GM19438 (cell line): Measurements from ENCODE around the gene DAP3.
"Not testable (repeated sequence)": the region's sequence is repeated elsewhere in the genome, so short reads cannot be mapped to it uniquely, and the experiment has no call there.

ENCODE experiments used
- ATAC-seq: cut with Tn5 transposase; IDR thresholded peaks from one replicate; pipeline ENCODE4 v1.9.1; 2021; ENCODE audit warnings: low read depth; ENCODE audit not compliant: unreplicated experiment

The DAP3 gene

DNA sequence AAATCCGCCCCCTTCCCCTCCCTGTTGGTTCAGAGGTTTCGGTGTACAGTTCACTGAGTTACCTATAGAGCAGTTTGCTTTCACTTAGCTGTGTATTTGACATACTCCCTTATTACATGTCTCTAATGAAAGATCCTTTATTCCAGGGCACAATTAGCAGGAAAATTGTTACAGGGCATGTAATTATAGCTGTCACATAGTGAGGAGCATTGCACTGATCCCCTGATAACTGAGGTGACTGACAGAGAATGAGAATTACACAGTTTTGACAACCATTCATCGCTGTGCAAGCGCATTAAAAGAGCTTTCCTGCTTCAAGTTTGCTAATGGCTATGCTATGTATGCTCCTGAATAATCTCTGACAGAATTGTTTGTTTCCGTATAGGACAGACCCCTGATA is 26.9 kb downstream of the DAP3 start:
- ATAC-seq, result no peak

DNA sequence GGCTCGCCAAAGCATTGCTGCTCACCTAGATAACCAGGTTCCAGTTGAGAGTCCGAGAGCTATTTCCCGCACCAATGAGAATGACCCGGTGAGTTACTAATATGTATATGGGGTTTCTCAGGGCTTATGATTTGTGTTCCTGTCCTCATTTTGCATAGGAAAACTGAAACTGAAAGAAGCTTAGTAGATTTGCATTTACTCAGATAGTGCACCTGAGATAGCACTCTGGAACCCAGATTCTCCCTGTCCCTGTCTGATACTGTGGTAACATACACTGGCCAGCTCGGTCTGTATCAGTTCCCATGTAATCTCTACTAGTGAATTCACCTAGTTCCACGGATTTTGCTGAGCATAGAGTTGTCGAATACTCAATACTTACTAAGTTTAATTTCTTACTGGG is 28.1 kb downstream of the DAP3 start:
- no peak for ATAC-seq

DNA sequence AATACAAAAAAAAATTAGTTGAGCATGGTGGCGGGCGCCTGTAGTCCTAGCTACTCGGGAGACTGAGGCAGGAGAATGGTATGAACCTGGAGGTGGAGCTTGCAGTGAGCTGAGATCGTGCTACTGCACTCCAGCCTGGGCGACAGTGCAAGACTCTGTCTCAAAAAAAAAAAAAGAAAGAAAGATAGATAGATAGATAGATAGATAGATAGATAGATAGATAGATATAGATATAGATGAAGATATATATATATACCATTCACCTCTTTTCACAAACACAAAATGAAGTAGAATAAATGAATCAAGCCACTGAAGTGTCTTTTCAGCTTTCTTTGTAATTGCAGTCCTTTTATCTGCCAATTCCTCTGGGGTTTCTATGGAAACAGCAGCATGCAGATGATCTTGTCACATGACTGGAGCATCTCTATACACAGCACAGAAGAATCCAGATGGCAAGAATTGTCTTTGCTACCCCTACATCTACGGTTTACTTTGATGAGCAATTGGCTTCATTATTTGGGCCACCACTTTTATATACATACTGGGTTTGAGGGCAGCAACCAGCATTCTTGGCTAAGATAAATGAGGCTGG is 29.7 kb downstream of the DAP3 start:
- not testable (repeated sequence) for ATAC-seq

DNA sequence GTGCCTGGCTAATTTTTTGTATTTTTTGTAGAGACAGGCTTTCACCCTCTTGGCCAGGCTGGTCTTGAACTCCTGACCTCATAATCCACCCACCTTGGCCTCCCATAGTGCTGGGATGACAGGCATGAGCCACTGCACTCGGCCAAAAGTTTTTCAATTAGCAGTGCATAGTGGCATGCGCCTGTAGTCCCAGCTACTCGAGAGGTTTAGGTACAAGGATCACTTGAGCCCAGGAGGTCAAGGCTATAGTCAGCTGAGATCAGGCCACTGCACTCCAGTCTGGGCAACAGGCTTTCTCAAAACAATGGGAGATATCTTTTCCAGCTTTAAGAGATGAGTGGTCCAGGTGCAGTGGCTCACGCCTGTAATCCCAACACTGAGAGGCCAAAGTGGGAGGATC is 30.8 kb downstream of the DAP3 start:
- no peak for ATAC-seq

DNA sequence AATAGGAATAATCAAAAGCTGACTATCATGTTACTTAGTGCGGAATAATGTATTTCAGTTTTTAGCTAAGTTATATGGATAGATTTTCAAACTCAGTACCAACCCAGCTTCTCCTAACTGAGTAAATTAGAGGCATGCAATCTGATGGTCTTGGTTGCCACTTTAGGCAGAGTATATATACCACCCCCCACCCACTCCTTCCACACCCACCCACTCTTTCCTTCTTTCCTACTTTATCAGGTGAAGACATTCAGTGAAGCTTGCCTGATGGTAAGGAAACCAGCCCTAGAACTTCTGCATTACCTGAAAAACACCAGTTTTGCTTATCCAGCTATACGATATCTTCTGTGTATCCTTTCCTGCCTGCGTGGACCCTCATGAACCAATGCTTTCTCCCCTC is 36.3 kb downstream of the DAP3 start:
- ATAC-seq, result no peak

DNA sequence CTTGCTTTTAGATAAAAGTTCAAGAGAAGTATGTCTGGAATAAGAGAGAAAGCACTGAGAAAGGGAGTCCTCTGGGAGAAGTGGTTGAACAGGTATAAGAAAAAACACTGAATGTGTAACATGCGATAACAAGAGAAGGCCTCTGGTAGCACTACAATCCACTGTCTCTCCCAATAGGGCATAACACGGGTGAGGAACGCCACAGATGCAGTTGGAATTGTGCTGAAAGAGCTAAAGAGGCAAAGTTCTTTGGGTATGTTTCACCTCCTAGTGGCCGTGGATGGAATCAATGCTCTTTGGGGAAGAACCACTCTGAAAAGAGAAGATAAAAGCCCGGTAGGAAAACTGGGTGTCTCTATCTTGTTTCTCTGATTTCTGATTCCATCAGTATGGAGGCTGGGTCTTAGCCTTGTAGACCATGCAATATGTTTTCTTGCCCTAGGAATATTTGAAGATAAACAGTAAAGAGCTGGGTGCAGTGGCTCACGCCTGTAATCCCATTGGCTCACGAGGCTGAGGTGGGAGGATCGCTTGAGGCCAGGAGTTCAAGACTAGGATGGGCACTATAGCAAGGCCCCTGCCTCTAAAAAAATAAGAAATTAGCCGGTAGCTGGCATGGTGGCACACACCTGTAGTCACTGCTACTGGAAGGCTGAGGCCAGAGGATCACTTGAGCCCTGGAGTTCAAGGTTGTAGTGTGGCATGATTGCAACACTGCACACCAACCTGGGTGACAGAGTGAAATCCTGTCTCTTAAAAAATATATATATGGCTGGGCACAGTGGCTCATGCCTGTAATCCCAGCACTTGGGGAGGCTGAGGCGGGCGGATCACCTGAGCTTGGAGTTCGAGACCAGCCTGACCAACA is 40.4 kb downstream of the DAP3 start:
- no peak for ATAC-seq

DNA sequence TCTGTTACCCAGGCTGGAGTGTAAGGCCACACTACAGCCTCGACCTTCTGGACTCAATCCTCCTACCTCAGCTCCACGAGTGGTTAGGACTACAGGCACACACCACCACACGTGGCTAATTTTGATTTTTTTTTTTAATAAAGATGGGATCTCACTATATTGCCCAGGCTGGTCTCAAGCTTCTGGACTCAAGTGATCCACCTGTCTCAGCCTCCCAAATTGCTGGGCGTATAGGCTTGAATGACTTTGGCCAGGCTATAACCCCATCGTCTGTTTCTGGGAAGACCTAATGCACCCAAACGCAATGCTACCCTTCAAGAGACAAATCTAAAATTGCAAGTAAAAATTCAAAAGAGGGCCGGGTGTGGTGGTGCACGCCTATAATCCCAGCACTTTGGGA is 52.1 kb downstream of the DAP3 start:
- ATAC-seq, result no peak

DNA sequence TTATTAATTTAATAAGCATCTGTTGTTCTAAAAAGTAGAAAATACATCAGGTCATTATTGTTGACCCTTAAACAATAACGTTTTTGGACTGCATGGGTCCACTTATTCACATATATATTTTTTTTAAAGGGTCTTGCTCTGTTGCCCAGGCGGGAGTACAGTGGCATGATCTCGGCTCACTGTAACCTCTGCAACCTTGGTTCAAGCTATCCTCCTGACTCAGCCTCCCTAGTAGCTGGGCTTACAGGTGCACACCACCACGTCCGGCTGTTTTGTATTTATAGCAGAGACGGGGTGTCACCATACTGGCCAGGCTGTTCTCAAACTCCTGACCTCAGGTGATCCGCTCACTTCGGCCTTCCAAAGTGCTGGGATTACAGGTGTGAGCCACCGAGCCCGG is 53.0 kb downstream of the DAP3 start:
- no peak for ATAC-seq

DNA sequence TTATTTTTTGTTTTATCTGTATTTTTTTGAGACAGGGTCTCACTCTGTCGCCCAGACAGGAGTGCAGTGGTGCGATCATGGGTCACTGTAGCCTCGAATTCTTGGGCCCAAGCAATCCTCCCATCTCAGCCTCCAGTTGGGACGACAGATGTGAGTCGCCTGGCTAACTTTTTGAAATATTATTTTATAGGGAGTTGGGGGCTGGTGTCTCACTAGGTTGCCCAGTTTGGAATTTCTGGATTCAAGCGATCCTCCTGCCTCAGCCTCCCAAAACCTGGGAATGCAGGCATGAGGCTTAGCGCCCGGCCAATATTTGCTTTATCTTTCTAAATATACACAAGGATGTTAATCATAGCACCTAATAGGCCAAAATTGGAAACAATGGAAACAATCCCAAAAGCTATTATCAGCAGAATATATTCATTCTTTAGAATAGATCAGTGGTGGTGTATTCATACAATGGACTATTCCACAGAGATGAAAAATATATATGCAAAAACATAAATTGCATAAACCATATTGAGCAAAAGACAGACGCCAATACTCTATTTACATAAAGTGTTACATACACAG is 55.9 kb downstream of the DAP3 start:
- ATAC-seq, result no peak

DNA sequence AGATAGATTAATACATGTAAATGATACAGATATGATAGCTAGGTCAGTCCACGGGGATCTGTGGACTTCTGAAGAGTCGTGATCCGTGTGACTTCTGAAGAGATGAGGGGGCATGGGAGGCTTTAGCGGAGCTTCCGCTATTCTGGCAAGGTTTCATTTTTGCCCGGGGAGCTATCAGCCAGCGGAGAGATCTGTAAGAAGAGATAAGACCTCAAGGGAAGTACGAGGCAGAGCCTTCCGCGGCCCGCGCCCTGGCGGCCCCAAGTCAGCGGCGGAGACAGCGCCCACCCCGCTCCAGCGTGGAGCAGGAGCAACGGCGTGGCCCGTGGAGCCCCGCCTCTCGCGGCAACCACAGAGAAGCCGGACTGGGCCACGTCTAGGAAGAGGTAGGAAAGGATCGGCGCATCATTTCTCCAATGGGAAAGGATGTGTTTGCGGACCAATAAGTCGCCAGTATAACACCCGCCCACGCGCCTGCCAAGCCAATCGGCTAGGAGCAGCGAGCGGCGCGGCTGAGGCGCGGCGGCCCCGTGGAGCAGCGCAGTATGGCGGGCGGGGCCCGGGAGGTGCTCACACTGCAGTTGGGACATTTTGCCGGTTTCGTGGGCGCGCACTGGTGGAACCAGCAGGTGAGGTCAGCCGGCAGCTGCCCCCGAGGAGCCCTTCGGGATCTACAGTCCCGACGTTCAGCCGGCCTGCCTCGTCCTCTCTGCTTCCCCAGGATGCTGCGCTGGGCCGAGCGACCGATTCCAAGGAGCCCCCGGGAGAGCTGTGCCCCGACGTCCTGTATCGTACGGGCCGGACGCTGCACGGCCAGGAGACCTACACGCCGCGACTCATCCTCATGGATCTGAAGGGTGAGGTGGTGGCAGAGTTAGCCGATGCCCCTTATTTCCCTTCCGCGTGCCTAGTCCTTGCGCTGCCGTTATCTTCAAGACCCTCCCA is 56.7 kb downstream of the DAP3 start:
- ATAC-seq, result peak; percentile 91

DNA sequence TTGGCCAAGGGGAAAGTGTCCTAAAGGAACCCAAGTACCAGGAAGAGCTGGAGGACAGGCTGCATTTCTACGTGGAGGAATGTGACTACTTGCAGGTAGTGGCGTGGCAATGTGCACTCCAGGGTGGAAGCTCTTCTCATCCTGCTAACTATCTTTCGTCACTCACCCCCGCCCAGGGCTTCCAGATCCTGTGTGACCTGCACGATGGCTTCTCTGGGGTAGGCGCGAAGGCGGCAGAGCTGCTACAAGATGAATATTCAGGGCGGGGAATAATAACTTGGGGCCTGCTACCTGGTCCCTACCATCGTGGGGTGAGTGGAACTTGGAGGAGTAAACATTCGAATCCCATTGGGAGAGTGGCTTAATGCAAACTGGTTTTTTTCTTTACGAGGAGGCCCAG is 58.7 kb downstream of the DAP3 start:
- not testable (repeated sequence) for ATAC-seq

DNA sequence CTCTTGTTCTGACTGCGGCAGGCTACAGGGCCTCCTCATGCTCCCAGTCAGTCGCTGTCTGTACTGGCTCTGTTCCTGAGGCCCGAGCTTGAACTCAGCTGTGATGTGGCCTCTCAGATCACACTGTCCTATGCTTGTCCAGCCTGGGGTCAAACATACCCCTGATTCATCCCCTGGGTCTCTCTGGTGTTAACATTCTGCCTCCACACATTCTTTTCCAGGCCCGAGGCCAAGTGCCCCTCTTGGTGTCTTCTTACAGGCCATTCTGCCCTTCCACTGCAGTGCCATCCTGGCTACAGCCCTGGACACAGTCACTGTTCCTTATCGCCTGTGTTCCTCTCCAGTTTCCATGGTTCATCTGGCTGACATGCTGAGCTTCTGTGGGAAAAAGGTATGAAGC is 59.2 kb downstream of the DAP3 start:
- not testable (repeated sequence) for ATAC-seq

DNA sequence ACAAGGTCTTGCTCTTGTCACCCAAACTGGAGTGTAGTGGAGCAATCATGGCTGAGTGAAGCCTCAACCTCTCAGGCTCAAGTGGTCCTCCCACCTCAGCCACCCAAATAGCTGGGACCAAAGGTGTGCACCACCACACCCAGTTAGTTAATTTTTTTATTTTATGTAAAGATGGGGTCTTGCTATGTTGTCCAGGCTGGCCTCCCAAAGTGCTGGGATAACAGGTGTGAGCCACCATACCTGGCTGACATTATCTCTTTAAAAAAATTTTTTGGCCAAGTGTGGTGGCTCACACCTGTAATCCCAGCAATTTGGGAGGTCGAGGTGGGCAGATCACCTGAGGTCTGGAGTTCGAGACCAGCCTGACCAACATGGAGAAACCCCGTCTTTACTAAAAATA is 70.1 kb downstream of the DAP3 start:
- not testable (repeated sequence) for ATAC-seq

DNA sequence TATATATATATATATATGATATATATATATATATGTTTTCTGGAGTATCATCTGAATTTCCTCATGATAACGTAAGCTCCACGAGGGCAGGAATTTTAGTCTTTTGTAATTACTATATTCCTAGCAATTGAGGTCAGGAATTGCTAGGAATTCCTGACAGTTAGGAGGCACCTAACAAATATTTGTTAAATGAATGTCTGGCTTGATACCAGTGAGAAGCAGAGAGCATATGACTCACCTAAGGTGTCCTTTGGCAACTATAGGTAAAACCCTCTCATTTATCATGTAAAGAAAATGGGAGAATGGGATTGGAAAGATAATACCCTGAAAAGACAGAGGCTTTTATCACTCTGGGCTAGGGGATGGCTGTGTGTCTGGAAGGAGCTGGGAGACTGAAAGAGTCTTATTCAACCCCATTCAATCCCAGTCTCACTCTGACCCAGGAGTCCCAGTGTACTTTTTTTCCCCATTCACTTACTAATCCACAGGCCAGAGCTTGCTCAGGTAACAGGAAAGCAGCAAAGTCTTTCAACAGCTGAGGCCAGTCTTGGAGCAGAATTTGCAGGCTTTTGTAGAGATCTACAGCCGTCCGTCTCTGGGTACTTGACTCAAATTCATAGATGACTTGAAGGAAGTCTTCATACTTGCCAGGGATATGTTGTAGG is 71.2 kb downstream of the DAP3 start:
- no peak for ATAC-seq

DNA sequence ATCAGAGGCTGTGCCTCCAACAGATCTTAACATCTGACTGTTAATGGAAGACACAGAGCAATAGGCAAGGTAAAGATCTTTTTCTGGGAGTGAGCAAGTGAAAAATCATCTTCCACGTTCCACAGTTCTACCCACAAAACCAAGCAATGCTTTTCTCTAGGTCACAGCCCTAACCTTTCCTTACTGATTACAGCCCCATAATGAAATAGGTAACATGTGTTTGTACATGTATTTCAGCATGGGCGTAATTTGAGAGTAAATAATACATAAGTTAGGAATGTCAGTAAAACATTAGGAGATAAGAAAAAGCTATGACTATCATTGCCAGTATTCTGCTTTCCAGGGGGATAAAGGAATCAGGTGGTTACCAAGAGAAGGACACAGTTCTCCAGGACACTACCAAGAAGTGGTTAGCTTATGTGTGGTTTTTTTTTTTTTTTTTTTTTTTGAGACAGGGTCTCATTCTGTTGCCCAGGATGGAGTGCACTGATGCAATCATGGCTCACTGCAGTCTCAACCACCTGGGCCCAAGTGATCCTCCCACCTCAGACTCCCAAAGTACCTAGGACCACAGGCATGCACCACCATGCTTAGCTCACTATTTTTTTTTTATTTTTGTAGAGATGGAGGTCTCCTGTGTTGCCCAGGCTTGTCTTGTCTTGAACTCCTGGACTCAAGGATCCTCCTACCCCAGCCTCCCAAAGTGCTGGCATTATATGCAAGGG is 72.0 kb downstream of the DAP3 start:
- ATAC-seq, result no peak

DNA sequence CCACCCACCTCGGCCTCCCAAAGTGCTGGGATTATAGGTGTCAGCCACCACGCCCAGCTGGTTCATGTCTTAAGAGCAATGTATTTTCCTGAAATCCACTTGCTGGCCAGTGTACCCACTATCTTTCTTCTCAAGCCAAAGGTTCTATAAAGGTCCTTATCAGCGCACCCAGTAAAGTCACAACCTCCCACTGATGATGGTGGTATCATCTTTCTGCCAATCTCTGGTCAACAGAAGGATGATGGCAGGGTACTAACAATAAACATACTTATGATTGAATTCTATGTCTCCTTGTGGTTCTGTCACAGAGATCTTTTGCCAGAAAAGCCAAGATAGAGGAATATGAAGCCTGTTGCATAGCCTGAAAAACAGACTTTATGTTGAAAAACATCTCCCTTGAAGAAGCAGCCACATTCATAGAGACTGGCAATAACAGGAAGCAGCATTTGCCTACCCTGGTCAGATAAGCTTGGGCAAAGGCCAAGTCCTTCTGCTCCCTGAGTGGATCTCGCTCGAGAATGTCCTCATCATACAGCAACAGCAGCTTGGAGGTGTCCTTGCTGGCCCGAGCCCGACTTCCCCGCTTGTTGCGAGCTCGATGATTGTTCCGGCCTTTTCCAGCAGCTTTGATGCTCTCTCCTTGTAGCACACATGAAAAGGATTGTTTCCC is 73.0 kb downstream of the DAP3 start:
- no peak for ATAC-seq

DNA sequence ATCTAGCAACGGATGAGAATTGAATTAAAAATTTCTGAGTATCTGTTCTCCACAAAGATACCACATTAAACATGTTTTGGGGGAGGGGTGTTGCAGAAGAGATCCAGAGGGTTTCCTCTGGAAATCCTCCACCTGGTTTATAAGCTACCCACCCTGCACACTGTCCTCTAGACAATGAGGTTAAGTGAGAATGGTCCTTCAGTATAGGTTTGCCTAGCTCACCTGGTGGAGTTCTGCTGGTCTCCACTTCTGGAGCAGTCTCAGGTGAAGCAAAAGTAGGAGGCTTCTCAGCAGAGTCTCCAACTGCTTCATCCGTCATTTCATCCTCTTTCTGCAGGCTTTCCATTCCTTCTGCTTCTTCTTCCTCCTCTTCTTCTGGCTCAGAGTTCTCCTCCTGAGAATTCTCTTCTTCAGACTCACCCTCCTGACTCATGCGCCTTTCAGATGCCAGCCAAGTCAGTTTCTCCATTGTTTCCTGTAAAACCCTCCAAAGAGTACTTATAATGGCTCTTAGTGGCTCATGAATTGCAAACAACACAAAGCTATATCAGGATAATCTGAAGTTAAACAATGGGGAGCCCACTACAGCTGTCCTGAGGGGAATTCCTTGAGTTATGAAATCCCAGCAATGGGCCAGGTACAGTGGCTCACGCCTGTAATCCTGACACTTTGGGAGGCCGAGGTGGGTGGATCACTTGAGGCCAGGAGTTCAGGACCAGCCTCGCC is 74.4 kb downstream of the DAP3 start:
- ATAC-seq, result not testable (repeated sequence)

DNA sequence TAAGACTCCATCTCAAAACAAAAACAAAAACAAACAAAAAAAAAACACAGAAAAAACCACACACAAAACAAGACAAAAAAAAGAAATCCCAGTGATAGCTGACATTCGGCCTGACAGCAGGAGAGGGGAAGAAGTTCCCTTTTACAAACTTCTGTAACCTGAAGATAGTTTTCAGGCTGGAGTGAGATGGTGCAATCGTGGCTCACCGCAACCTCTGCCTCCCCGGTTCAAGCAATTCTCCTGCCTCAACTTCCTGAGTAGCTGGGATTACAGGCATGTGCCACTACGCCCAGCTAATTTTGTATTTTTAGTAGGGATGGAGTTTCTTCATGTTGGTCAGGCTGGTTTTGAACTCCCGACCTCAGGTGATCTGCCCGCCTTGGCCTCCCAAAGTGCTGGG is 75.1 kb downstream of the DAP3 start:
- ATAC-seq, result not testable (repeated sequence)
